HG02678 (cell line): Measurements from ENCODE around the gene NACA.
"Not testable (repeated sequence)": the region's sequence is repeated elsewhere in the genome, so short reads cannot be mapped to it uniquely, and the experiment has no call there.

Source experiments
- ATAC-seq: cut with Tn5 transposase; IDR thresholded peaks from one replicate; pipeline ENCODE4 v1.9.1; 2021; ENCODE audit warnings: mild to moderate bottlenecking, moderate library complexity; ENCODE audit not compliant: unreplicated experiment

The NACA gene

DNA sequence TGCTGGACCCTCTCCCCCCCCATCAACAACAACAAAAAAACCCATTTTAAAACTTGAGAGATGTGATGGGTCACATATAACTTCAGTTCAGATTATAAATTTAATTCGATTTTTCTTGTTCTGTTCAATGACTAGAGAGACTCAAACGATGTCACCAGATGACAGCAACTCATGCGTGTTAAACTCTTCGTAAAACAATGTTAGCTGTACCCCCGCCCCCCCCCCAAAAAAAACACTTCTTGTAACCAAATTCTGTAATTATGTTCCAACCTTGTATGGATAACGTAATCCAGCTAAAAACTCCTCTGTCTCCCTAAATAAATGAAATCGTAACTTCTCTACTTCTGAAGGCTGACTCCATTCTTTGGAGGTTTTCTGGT, 614 bp upstream of the NACA start:
- no peak for ATAC-seq

DNA sequence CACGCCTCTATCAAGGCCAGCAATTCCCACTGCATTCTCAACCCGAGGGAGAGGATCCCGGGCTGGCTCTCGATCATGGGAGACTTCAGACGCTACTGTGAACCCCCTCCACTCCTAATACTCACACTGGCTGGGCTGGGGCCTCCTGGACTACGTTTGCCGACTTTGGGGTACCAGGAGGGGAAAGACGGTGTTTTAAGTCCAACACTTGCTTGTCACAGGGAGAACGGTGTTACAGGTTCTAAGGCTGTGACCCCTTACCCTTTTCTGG, 463 bp downstream of the NACA start:
- ATAC-seq, result peak; percentile 1

DNA sequence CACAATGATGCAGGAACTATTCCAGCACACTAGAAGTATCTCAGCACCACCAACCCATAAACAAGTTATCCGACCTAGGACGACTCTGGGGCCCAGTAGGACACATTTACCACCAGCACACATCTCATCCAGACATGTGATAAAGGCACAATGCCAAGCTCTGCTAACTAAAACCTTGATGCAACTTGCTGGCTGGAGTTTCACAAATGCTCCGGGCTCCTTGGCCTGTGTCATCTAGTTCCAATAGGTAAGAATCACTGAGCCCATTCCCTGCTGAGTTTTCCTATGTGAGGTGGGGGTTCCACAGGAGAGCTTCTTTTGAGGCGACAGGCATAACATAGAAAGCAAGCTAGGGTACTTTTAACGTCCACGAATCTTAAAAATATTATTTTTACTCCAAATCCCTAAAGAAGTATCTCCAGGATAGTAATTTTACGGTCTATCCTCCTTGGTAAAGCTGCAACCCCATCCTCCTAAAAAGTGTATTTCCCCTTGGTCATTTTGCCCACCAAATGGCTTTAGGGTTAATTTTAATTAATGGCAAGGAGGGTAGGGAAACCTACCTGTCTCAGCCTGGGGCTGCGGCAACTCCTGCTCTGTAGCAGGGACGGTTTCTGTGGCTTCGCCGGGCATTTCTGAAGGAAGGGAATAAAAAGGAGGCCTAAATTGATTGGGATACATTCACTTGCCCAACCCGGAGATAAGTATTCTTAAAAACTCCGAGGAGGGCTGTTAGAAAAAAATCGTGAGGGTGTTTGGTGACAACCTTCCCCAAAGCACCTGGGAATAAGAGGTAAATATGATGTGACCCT, 1.0 kb downstream of the NACA start:
- ATAC-seq, result no peak

DNA sequence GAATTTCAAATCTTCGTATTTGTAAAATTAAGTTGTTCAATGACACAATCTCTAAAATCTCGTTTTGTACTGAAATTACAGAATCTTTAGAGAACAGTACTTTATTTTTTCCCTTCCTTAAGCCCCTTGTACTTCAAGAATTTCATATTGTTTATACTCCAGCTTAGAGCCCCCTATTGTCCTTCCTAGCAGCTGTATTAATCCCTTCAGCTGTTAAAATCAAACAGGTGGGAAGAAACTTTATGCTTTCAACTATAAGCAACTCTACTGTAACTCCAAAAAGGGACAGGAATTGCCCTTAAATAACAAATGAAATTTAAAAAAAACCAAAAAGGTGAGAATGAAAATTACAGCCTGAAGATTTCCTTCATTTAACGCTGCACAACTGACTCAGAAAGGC, 1.7 kb downstream of the NACA start:
- no peak for ATAC-seq

DNA sequence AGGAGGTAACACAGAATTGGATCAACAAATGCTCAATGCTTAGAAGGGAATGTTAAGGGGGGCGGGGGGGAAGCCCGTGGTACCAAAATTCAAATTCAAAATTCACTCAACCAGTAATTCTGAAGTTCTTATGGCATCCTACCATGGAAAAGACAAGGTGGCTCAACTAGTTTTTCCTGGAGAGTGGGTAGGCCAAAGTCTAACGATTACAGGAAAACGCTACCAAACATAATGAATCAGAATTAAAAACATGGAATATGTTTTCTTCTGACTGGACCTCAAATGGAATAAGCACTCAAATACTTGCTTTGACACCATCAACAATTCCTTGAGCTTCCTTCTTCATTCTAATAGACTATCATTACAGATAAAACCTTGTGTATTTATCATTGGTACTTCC, 2.3 kb downstream of the NACA start:
- no peak for ATAC-seq

DNA sequence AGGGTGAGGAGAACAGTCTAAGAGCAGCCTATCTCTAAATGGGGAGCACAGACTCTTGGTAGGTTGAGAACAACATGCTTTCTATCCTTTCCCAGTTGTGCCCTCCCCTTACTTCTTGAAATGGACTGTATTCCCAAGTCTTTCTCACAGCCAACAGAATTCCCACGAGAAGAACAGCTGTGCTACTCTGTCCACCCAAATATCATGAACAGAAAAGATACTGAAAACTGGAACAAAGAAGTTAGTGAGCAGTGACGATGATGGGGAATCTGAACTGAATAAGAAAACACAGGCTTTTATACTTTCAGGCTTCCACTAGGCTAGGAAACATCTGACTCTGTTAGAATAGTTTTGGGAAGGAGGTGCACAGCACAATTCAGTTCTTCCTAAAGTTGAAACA, 3.4 kb downstream of the NACA start:
- ATAC-seq, result no peak

DNA sequence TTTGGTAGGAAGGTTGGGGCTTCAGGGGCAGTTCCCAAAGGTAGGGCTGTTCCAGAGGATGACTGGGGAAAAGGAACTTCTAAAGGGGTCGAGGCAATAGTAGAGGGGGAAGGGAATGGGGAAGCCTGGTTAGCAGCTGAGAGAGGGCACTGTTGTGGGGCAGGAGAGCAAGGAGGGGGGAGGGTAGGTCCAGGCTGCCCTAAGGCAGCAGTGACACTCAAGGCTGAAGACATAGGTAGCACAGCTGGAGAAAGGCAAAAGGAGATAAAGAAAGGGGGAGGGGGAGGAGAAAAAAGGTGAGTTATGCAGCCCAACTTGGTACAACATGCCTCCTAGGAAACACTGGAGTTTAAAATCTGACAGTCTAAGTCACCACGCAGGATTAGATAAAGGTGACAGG, 3.9 kb downstream of the NACA start:
- no peak for ATAC-seq

DNA sequence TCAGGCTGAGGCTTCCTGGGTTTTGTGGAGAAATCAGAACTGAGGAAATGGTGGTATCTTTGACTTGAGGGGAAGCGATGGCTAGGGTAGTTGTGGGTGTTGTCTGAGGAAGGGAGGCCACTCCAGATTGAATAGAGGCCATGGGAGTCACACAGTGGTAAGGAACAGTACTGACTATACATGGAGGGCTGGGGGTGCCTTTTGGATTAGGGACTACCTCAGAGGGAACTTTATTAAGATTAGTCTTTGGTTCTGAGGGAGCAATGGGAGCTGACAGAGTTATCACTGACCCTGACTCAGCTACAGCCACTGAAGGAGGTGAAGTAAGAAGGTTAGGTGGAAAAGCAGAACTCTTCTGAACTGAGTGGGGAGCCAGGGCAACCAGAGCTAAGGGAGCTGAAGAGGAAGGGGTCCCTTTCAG, 4.4 kb downstream of the NACA start:
- no peak for ATAC-seq

DNA sequence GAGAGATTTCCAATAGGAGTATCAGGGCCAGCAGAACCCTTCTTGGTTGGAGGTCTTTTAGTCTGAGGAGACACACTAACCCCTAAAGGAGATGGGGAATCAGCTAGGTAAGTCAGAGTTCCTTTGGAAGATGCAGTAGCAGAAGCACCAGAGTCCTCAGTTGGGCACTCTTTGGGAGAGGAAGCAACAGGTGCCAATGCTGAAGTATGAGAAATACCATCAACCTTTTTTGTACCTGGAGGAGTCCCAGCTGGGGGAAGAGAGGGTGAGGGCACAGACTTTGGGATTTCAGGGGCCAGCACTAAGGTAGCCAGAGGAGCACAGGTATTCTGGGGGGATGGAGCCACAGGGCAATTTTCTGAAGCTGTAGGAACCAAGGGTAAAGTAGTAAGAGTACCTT, 6.0 kb downstream of the NACA start:
- ATAC-seq, result no peak

DNA sequence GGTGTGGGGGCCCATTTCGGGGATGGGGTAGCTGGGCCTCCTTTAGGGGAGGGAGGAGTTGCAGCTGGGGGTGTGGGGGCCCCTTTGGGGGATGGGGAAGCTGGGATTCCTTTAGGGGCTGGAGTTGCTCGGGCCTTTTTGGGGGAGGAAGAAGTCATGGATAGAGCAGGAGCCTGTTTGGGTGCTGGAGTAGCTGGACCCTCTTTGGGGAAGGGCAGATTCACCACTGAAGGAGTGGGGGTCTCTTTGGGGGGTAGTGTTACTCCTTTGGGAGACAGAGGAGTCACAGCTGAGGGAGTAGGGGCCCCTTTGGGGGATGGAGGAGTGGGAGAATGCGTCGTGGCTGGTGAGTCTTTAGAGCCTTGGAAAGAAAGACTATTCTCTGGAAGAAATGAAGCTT, 6.5 kb downstream of the NACA start:
- ATAC-seq, result no peak

DNA sequence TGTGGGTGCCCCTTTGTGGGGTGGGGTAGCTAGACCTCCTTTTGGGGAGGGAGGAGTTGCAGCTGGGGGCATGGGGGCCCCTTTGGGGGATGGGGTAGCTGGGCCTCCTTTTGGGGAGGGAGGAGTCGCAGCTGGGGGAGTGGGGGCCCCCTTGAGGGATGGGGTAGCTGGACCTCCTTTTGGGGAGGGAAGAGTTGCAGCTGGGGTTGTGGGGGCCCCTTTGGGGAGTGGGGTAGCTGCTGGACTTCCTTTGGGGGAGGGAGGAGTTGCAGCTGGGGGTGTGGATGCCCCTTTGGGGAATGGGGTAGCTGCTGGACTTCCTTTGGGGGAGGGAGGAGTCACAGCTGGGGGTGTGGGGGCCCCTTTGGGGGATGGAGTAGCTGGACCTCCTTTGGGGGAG, 7.0 kb downstream of the NACA start:
- no peak for ATAC-seq

DNA sequence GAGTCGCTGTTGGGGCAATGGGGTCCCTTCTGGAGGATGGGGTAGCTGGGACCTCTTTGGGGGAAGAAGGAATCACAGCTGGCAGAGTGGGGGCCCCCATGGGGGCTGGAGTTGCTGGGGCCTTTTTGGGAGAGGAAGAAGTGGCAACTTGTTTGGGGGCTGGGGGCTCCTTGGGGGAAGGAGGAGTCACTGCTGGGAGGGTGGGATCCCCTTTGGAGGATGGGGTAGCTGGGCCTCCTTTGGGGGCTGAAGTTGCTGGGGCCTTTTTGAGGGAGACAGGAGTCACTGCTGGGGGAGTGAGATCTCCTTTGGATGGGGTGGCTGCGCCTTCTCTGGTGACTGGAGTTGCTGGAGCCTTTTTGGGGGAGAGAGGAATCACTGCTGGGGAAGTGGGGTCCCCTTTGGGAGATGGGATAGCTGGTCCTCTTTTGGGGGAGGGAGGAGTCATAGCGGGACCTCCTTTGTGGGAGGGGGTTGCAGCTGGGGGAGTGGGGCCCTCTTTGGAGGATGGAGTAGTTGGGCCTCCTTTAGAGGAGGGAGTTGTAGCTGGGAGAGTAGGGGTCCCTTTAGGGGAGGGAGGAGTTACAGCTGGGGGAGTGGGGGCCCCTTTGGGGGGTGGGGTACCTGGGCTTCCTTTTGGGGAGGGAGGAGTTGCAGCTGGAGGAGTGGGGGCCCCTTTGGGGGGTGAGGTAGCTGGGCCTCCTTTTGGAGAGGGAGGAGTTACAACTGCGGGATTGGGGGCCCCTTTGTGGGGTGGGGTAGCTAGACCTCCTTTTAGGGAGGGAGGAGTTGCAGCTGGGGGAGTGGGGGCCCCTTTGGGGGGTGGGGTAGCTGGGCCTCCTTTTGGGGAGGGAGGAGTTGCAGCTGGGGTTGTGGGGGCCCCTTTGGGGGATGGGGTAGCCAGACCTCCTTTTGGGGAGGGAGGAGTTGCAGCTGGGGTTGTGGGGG, 7.9 kb downstream of the NACA start:
- ATAC-seq, result no peak

DNA sequence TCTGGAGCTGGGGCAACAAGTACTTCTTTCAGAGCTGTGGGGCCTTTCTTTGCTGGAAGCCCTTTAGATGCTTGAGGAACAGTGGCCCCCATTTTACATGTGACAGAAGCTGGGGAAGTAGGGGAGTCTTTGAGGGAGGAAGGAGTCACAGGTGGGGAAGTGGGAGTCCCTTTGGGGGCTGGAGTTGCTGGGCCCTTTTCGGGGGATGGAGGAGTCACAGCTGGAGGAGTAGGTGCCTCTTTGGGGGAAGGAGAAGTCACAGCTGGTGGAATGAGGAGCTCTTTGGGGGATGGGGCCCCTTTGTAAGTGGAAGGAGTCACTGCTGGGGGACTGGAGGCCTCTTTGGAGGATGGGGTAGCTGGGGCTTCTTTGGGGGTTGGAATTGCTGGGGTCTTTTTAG, 8.6 kb downstream of the NACA start:
- ATAC-seq, result no peak

DNA sequence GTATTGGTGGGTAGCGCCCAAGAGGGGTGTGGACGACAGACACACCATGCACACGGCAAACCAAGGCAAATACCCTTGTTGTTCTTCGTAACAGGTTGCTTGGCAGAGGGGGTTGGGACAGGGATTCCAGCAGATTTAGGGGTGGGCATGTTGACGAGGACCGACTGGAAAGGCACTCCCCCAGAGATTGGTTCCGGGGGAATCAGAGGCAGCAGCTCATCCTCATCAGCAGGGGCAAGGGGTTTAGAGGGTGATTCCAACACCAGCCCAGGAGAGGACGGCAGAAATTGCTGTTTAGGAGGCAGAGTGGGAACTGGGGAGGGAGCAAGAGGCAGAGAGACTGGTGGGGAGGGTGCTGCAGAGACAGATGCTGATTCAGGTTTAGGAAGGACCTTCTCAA, 9.3 kb downstream of the NACA start:
- no peak for ATAC-seq

DNA sequence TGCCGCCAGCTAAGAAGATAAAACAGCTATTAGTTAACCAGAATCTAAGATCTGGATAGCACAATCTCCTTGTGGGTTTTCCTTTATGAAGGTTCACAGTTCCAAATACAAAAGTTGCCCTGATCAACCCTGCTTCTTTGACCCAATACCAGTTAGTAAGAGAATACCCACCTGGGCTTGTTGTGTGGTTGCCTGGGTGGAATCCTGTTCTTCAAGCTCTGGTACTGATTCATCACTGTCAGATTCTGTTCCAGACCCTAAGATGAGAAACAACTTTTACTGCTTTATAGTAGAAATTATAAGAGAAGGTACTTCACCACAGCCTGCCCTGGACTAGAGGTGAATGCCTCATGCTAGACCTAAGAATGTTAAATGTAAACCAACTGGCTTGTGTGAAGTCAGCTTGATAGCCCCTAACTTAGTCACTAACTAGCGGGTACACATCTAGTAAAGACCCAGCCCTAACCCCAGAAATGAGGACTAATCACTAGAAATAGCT, 10.6 kb downstream of the NACA start:
- no peak for ATAC-seq

DNA sequence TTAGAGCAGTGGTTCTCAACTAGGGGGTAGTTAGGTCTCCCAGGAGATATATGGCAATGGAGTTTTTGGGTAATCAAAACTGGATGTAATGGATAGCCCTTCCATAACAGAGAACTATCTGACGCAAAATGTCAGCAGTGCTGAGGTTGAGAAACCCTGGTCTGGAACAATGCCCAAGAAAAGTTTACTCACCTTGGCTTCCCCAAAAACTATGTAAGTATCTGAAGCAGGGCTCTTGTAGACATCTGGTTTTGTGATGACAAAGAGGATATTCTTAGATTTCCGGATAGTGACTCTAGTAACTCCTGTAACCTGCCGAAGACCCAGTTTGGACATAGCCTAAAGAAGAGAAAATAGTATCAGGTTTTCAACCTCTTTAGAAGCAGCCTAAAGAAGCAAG, 11.8 kb downstream of the NACA start:
- no peak for ATAC-seq

DNA sequence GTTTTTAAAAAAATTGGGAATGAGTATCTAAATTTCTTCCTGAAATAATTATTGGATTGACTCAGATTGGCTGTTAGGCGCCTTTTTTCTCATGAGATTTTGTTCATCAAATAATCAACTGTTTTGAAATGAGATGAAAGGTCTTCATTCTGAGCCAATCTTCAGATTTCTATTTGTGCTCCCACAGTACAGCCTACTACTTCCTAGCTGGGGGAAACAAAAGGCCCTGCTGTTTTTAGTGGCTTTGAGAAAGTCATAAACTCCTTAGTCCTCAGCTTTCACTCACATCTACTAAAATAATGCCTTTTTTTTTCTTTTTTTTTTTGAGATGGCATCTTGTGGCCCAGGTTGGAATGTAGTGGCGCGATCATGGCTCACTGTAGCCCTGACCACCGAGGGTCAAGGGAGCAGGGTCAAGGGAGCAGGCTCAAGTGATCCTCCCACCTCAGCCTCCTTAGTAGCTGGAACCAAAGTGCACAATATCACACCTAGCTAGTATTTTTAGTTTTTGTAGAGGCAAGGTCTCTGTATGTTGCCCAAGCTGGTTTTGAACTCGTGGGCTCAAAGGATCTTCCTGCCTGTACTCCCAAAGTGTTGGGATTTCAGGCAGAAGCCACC, 15.2 kb downstream of the NACA start:
- ATAC-seq, result no peak

DNA sequence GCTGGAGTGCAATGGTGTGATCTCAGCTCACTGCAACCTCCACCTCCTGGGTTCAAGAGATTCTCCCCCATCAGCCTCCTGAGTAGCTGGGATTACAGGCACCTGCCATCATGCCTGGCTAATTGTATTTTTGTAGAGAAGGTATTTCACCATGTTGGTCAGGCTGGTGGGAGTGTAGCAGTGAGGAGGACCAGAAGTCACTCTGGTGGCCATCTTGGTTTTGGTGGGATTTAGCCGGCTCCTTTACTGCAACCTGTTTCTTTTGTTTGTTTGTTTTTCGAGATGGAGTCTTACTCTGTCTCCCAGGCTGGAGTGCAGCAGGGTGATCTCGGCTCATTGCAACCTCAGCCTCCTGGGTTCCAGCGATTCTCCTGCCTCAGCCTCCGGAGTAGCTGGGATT, 20.6 kb downstream of the NACA start:
- not testable (repeated sequence) for ATAC-seq

DNA sequence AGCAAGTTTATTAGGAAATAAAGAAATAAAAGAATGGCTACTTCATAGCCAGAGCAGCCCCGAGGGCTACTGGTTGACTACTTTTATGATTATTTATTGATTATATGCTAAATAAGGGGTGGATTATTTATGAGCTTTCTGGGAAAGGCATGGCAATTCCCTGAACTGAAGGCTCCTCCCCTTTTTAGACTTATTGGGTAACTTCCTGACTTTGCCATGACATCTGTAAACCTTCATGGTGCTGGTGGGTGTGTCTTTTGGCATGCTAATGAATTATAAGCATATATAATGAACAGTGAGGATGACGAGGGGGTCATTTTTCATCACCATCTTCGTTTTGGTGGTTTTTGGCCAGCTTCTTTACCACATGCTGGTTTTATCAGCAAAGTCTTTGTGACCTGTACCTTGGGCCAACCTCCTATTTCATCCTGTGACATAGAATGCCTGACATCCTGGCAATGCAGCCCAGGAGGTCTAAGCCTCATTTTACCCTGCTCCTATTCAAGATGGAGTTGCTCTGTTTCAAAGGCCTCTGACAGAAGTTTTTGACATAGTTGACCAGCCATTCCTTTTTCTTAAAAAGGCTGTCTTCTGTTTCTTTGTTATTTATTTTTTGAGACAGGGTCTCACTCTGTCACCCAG, 26.0 kb downstream of the NACA start:
- ATAC-seq, result no peak

DNA sequence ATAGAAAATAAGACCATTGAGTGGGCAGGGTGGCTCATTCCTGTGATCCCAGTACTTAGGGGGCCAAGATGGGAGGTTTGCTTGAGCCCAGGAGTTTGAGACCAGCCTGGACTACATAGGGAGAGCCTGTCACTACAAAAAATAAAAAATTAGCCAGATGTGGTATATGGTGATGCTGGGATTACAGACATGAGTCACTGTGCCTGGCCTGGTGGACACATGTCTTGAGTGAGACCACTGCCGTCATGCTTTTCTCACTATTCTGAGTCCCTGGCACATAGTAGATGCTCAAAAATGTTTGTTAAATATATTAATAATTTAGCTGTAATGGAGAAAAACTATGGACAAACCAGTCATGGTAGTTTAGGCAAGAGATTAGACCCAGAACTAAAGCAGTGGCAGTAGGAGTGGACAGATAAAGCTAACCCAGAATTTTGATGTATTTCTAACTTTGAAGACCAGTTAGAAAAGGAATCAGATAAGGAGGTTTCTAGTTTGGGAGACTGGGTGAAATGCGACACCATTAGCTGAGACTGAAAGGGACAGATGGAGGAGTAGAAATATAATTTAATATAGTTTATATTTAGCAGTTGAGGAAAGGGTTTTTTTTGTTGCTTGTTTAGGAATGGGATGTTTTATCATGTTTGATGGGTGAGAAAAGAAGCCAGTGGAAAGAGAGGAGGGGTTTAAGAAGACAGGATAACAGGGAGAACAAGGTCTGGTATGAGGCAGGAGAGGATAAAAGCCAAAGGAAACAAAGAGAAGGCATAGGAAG, 29.6 kb downstream of the NACA start:
- ATAC-seq, result no peak

DNA sequence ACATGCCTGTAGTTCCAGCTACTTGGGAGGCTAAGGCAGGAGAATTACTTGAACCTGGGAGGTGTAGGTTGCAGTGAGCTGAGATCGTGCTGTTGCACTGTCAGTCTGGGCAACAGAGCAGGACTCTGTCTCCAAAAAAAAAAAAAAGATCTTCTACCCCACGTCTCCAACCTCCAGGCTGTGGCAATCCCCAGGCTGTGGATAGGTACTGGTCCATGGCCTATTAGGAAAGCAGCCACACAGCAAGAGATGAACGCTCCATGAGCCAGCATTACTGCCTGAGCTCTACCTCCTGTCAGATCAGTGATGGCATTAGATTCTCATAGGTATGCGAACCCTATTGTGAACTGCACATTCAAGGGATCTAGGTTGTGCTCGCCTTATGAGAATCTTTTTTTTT, 30.9 kb downstream of the NACA start:
- ATAC-seq, result no peak
